GM20431 (cell line): ENCODE data around the gene AUH.
"Not testable (repeated sequence)": the region's sequence is repeated elsewhere in the genome, so short reads cannot be mapped to it uniquely, and the experiment has no call there.

ENCODE experiments used
- in situ Hi-C: fragments of 300-500 bp; cut with MseI, MboI; formaldehyde crosslinking; loops from one replicate; pipeline ENCODE4 v1.15.0; 2020; ENCODE audit warnings: low sequenced_read_pairs; ENCODE audit not compliant: unreplicated experiment

The AUH gene

GRCh38 chr9:91217388-91217787 lies 144.3 kb downstream of the AUH start:
- in situ Hi-C loops: no loop called here

DNA sequence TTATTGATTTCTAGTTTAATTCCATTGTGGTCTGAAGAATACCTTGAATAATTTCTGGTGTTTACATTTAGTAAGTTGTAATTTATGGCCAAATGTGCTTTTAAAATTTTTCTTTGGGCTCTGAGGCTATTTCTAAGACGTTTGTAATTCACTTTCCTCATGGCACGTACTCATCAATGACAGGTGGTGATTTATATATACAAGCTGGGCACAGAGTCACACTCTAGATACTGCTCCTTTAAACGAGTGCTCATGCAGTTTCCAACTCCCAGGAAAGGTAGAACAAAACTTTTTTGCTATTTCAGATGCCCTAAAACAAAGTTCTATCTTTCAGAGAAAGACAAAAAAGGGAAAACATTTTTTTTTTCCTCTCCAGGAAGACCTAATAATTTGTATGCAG lies 146.9 kb downstream of the AUH start:
- in situ Hi-C loops: no loop called here

DNA sequence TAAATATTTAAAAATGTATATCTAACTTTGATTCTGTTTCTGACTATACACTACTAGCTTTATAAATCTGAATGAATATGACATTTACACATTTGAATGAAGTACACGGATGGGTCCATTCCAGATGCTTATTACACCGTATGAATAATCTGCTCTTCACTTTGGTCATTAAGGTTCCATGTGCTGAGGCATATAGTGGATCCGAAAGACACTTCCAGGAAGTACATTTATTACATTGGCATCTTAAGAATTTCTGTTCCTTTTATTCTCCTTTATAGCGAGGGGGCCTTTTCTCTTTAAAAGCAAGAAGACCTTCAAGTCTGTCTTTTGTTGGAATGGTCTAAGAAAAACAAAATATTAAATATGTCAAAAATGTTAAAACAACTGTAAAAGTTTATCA lies 147.6 kb downstream of the AUH start:
- in situ Hi-C loops: no loop called here

- in situ Hi-C loops: no loop called here
These were observed 149.0 kb downstream of the AUH start for GRCh38 chr9:91212596-91213243.

DNA sequence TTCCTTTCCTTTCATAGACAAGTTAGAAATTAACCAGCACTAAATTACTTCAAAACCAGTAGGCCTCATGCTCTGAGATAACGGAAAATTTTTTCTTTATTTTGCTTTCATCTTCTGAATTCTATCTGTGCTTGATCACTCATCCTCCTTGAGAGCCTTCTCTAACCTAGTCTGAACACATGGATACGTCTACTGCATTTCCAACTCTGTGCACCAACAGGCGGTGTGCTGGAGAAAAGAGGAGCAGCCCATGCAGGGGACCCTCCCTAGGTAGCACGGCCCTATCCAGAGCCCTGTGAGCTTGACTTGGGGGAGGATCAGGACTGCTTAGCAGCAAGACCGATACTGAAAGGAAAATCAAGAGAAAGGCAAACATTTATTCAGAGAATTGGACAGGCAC lies 149.8 kb downstream of the AUH start:
- in situ Hi-C loops: no loop called here

- in situ Hi-C loops: no loop called here
These were observed 150.3 kb downstream of the AUH start for GRCh38 chr9:91211414-91211813.

DNA sequence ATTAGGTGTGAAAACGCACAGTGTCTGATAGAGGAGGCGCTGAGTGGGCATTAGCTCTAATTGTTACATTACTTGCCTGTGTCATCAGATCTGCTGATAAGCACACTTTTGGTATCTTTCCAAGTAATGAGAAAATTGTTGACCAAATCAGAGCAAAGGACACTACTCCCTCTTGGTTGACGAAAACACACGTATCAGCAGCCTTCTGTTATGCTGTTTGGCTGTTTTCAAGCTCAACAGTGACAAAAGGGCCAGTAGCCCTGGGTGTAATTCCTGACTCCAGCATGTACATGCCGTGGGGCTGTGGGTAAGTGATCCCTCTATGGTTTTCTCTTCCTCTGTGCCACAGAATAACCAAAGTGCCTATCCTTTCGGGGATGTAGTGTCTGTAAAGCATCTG lies 151.4 kb downstream of the AUH start:
- in situ Hi-C loops: no loop called here

- in situ Hi-C loops: no loop called here
These were observed 152.9 kb downstream of the AUH start for GRCh38 chr9:91208837-91209236.

- in situ Hi-C loops: no loop called here
These were observed 153.3 kb downstream of the AUH start for GRCh38 chr9:91208419-91208745.

- in situ Hi-C loops: no loop called here
These were observed 153.8 kb downstream of the AUH start for GRCh38 chr9:91207729-91208418.

- in situ Hi-C loops: no loop called here
These were observed 154.4 kb downstream of the AUH start for GRCh38 chr9:91207397-91207728.

- in situ Hi-C loops: no loop called here
These were observed 154.9 kb downstream of the AUH start for GRCh38 chr9:91206806-91207205.

DNA sequence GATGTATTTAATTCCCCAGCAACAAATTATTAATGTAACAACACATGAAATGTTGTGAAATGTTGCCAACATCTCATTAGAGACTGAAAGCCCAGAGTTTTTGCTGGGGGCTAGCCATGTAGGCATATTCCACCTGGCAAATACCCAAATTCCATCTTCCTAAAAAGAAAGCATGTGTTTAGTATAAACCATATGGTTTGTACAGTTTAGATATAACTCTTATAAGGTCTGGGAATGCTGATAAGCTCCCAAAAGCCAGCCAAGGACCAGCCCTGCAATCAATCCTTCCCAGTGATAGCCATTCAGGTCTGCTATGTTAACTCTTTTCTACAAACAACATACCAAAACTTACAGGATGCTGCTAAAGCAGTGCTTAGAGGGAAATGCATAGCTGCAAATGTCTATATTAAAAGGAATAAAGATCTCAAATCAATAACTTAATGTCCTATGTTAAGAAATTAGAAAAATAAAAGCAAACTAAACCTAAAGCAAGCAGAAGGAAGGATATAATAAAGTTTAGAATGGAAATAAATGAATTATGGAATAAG lies 158.9 kb downstream of the AUH start:
- in situ Hi-C loops: no loop called here

GRCh38 chr9:91200692-91201336 lies 160.9 kb downstream of the AUH start:
- in situ Hi-C loops: no loop called here

GRCh38 chr9:91199739-91200497 lies 161.8 kb downstream of the AUH start:
- in situ Hi-C loops: no loop called here

DNA sequence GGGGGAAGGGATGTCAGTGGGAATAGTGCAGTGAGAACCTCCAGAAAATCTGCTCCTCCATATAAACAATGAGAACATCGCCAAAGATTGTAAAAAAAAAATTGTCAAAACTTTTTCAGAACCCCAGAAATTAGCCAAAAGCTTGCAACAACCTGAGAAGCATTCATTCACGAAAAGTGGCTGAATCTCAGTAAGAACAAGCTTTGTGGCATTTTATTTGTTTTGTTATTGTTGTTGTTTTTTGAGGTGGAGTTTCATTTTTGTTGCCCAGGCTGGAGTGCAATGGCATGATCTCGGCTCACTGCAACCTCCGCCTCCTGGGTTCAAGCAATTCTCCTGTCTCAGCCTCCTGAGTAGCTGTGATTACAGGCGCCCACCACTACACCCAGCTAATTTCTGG lies 162.8 kb downstream of the AUH start:
- in situ Hi-C loops: not testable (repeated sequence)

GRCh38 chr9:91198405-91198804 lies 163.3 kb downstream of the AUH start:
- in situ Hi-C loops: no loop called here

- in situ Hi-C loops: no loop called here
These were observed 164.2 kb downstream of the AUH start for GRCh38 chr9:91197232-91198181.

- in situ Hi-C loops: no loop called here
These were observed 165.4 kb downstream of the AUH start for GRCh38 chr9:91196103-91196950.
